Activated T-cell treated with anti-CD3 and anti-CD28 coated beads, Interleukin-2, amount 50 U/mL, for 24 hours (primary cell): ENCODE results near the gene ST6GALNAC4.

Source experiments
- DNase-seq: peaks from one replicate; pipeline ENCODE4 v3.0.0-alpha.2; 2020
- H3K27ac Mint-ChIP-seq: 2 replicates; pipeline ENCODE4 v1.8.0; 2020; ENCODE audit warnings: mild to moderate bottlenecking, mixed read lengths
- H3K27me3 Mint-ChIP-seq: 2 replicates; pipeline ENCODE4 v1.8.0; 2020; ENCODE audit warnings: mixed read lengths
- H3K36me3 Mint-ChIP-seq: 2 replicates; pipeline ENCODE4 v1.8.0; 2020; ENCODE audit warnings: low read depth, mixed read lengths
- H3K4me1 Mint-ChIP-seq: 2 replicates; pipeline ENCODE4 v1.8.0; 2020; ENCODE audit warnings: low read depth, mixed read lengths
- H3K4me3 Mint-ChIP-seq: 2 replicates; pipeline ENCODE4 v1.8.0; 2020; ENCODE audit warnings: mild to moderate bottlenecking, moderate library complexity, mixed read lengths
- H3K9me3 Mint-ChIP-seq: 2 replicates; pipeline ENCODE4 v1.8.0; 2020; ENCODE audit warnings: mixed read lengths

ST6GALNAC4 gene

GRCh38 chr9:127941062-127941960 lies 24.5 kb upstream of the ST6GALNAC4 start:
- H3K4me3 Mint-ChIP-seq: no peak overlapping the region
- H3K27ac Mint-ChIP-seq: no peak overlapping the region
- H3K27me3 Mint-ChIP-seq: no peaks in the 10 kb centered on the region
- H3K4me1 Mint-ChIP-seq: peaks cover 44% of the 10 kb centered on the region
- no peaks in the 10 kb centered on the region for H3K9me3 Mint-ChIP-seq
- H3K36me3 Mint-ChIP-seq: peaks cover 81% of the 10 kb centered on the region
- no peak for DNase-seq

- no peaks in the 10 kb centered on the region for H3K27me3 Mint-ChIP-seq
Measured at GRCh38 chr9:127940593-127940992, 23.8 kb upstream of the ST6GALNAC4 start.

DNA sequence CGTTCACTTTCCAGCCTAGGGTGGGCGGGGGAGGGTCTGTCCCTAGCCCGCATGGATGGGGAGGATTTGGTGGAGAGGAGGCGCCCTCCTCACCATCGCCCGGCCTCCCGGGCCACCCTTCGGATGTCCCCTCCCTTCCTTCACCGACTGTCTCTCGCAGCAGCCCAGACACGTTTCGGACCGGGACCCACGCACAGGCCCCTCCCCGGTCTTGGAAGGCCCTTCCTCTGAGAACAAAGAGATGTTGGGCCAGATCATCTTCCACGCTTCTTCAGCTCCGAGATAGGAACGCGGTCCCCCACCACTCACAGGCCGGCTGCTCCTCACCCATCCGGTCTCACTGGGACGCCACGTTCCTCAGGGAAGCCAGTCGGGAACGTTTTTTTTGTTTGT lies 21.5 kb upstream of the ST6GALNAC4 start:
- no peak for DNase-seq
- Mint-ChIP-seq H3K27ac (peak overlapping the region; percentile 79), H3K4me1 (peaks cover 49% of the 10 kb centered on the region), H3K36me3 (peaks cover 84% of the 10 kb centered on the region), H3K27me3 (no peaks in the 10 kb centered on the region), H3K9me3 (no peaks in the 10 kb centered on the region), H3K4me3 (peak overlapping the region; percentile 34)

More at GRCh38 chr9:127940593-127940992, 23.8 kb upstream of the ST6GALNAC4 start:
- no peak for DNase-seq
- Mint-ChIP-seq H3K36me3 (peaks cover 84% of the 10 kb centered on the region), H3K27ac (peak overlapping the region; percentile 3), H3K9me3 (no peaks in the 10 kb centered on the region), H3K4me3 (no peak overlapping the region), H3K4me1 (peaks cover 51% of the 10 kb centered on the region)

DNA sequence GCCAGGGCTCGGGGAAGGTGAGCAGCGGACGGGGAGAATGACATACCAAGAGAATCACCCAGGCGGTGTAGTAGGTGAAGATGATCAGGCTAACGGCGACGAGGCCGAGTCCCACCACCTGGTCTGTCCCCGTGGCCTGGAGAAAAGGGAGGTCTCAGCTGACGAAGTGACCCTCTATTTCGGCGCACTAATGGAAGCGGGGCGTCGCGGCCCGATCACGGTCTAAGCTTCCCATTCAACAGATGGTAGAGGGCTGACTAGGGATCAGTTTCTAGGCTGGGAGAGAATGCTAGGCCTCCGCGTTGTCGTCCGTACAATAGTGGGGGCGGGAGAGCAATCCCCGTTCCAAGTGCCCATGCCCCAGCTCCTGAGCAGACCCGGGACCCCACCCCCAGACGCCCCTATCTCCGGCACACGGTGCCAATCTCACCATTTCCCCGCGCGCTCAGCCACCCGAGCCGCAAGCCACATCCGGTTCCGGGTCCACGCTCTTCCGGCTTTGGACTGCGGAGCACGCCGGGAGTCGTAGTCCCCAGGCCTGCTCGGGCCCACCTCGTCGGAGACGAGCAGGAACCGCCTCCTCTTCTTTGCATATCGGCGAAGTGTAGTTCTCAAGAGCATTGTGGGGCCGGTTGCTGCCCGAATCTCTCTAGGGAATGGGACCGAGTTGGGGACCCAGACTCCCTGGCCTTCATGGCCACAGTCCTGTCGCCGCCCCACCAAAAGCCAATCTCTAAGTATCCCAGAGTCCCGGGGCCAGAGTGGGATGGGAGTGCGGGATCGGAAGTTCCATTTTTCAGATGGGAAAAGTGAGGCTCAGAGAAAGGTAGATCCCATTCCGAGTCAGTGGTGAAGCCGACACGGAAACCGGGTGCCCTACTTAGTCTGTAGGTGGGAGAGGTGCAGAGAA lies 20.8 kb upstream of the ST6GALNAC4 start, which contains the start of gene DPM2:
Gene DPM2, minus strand, starts transcription at position 467 of the 910 bp plus-strand sequence. Its CDS starts 34 bp downstream, at position 433.
- Mint-ChIP-seq H3K4me1 (peaks cover 46% of the 10 kb centered on the region), H3K27ac (peak within 1 kb of the TSS; percentile 94), H3K36me3 (peaks cover 83% of the 10 kb centered on the region), H3K4me3 (peak within 1 kb of the TSS; percentile 93), H3K9me3 (no peaks in the 10 kb centered on the region), H3K27me3 (no peaks in the 10 kb centered on the region)
- peak; percentile 87 for DNase-seq

- H3K9me3 Mint-ChIP-seq: no peaks in the 10 kb centered on the region
- peaks cover 46% of the 10 kb centered on the region for H3K4me1 Mint-ChIP-seq
- DNase-seq: no peak
- H3K27me3 Mint-ChIP-seq: no peaks in the 10 kb centered on the region
- peak overlapping the region; percentile 93 for H3K4me3 Mint-ChIP-seq
- H3K36me3 Mint-ChIP-seq: peaks cover 76% of the 10 kb centered on the region
- H3K27ac Mint-ChIP-seq: peak overlapping the region; percentile 94
Measured at GRCh38 chr9:127937056-127937387, 20.2 kb upstream of the ST6GALNAC4 start.

GRCh38 chr9:127936347-127936852 lies 19.6 kb upstream of the ST6GALNAC4 start:
- Mint-ChIP-seq H3K4me1 (peaks cover 51% of the 10 kb centered on the region), H3K27ac (peak overlapping the region; percentile 94), H3K27me3 (no peaks in the 10 kb centered on the region), H3K9me3 (no peaks in the 10 kb centered on the region), H3K4me3 (peak overlapping the region; percentile 93), H3K36me3 (peaks cover 71% of the 10 kb centered on the region)
- DNase-seq: no peak

DNA sequence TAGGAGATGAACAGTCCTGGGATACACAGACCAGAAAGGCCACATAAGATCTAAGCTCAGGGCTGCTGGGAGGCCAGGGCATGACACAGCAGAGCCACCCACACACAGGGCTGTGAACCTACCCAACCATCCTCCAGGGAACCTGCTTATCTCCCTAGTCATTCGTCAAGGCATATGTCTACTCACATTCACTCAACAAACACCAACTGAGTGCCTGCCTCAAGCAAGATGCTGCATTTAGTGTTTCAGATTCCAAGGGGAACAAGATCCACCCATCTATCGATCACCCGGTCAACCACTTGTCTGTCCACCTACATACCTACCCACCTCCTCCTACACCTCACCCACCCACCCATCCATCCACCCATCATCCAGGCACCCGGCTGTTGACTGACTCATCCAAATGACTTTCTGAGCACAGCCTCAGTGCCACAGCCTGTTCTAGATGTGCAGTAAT lies 19.0 kb upstream of the ST6GALNAC4 start:
- DNase-seq: no peak

DNA sequence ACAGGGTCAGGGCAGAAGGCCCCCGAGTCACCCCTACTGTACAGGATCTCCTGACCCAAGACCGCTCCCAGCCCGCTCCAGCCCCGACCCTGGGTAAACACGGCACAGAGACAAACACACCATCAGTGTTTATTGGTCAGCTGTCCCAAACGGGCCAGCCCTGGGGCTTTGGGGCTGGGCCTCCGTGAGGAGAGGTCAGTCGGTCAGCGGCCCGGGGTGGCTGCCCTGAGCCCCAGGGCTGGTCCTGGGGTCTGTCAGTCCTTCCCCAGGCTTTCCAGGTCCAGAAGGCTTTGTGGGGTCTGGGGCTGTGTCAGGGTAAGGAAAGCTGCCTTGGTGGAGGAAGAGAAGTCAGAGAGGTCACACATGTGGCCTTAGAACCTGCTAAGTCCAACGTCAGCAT lies 18.1 kb upstream of the ST6GALNAC4 start:
- no peaks in the 10 kb centered on the region for H3K27me3 Mint-ChIP-seq
- H3K4me1 Mint-ChIP-seq: peaks cover 61% of the 10 kb centered on the region
- peak overlapping the region; percentile 67 for H3K27ac Mint-ChIP-seq
- DNase-seq: no peak
- no peaks in the 10 kb centered on the region for H3K9me3 Mint-ChIP-seq
- peak overlapping the region; percentile 93 for H3K4me3 Mint-ChIP-seq
- H3K36me3 Mint-ChIP-seq: peaks cover 57% of the 10 kb centered on the region

More for the DNA sequence above, 19.0 kb upstream of the ST6GALNAC4 start:
- Mint-ChIP-seq H3K9me3 (no peaks in the 10 kb centered on the region), H3K4me3 (peak overlapping the region; percentile 93), H3K27me3 (no peaks in the 10 kb centered on the region), H3K36me3 (peaks cover 65% of the 10 kb centered on the region), H3K4me1 (peaks cover 57% of the 10 kb centered on the region), H3K27ac (peak overlapping the region; percentile 94)

- DNase-seq: no peak
- Mint-ChIP-seq H3K36me3 (peaks cover 55% of the 10 kb centered on the region), H3K27me3 (no peaks in the 10 kb centered on the region), H3K4me1 (peaks cover 67% of the 10 kb centered on the region), H3K4me3 (no peak overlapping the region), H3K27ac (peak overlapping the region; percentile 45), H3K9me3 (no peaks in the 10 kb centered on the region)
Measured at GRCh38 chr9:127934248-127934647, 17.4 kb upstream of the ST6GALNAC4 start.

DNA sequence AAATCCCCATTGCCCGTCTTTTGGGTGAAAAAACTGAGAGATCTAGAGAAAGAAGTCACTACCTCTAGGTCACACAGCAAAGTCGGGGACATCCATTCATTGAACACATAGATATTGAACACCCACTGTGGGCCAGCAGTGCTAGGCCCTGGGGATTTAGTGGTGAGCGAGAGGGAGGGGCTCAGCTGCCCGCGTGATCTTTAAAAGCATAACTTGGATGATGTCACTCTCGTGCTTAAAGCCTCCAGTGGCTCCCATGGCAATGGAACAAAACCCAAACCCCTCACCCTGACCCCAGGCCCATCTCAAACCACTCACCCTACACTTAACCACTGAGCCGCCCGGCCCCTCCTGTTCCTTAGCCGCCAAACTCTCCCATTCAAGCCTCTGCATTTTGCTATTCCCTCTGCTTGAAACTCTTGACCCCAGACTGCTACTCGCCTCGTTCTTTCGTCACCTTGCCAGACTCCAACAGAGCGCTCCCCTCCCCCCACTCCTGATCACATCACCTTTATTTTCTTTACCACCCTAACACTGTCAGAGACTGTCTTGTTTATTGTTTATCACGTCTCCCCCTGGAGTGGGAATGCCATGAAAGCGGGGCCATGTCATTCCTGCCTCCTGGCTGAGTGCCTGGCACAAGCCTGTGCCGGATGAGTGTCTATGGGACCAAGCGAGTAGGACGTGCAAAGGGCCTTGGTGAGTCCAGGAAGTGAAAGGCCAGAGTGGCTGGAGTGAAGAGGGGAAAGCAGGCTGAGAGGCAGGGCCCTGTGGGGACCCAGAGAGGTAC lies 14.4 kb upstream of the ST6GALNAC4 start:
- Mint-ChIP-seq H3K27me3 (peaks cover 6% of the 10 kb centered on the region), H3K9me3 (no peaks in the 10 kb centered on the region), H3K27ac (peak overlapping the region; percentile 77), H3K4me3 (peak overlapping the region; percentile 69), H3K4me1 (peaks cover 60% of the 10 kb centered on the region), H3K36me3 (peaks cover 35% of the 10 kb centered on the region)
- no peak for DNase-seq

- Mint-ChIP-seq H3K27me3 (peaks cover 6% of the 10 kb centered on the region), H3K27ac (peak within 1 kb of the TSS; percentile 77), H3K9me3 (no peaks in the 10 kb centered on the region), H3K4me3 (peak within 1 kb of the TSS; percentile 69), H3K4me1 (peaks cover 52% of the 10 kb centered on the region), H3K36me3 (peaks cover 27% of the 10 kb centered on the region)
- DNase-seq: peak; percentile 84
Measured at GRCh38 chr9:127930231-127931091, 13.6 kb upstream of the ST6GALNAC4 start, which contains the start of gene PIP5KL1. Gene PIP5KL1, minus strand, starts transcription at chr9:127930777. Its CDS starts 25 bp downstream, at chr9:127930752.

DNA sequence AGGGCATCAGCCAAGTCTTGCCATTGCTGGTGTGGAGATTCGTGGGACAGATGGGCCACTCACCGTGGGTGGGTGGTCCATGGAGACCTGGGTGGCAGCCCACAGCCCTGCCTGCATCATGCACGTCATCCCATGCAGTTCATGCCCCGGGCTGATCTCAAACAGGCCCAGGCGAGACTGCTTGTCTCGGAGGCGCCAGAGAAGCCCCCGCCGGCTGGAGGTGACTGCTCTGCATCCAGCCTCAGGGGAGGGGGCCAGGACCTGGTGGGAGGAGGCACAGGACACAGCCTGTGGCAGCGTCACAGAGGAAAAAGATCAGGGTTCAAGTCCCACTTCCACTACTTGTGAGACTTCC lies 12.8 kb upstream of the ST6GALNAC4 start:
- no peak for DNase-seq
- Mint-ChIP-seq H3K4me3 (peak overlapping the region; percentile 69), H3K36me3 (peaks cover 18% of the 10 kb centered on the region), H3K27ac (no peak overlapping the region), H3K4me1 (peaks cover 46% of the 10 kb centered on the region), H3K27me3 (peaks cover 12% of the 10 kb centered on the region), H3K9me3 (no peaks in the 10 kb centered on the region)
